ENCODE results near the gene NOVA1.

- TF ChIP-seq CTCF (conservative IDR thresholded peaks at IDR 0.05; ENCODE audit: low read length) (no peak), EZH2phosphoT487 (IDR thresholded peaks at IDR 0.05; ENCODE audit: borderline replicate concordance) (no peak)
Measured at GRCh38 chr14:26622611-26623010, 24.8 kb upstream of the NOVA1 start.

All from Loucy (cell line).